H9 (cell line): ENCODE data around the gene OR52K1. TPM values are rescaled to one million over a fixed set of nuclear protein-coding genes. Genes with fewer than 3 reads are reported as not detected.

Experiments used
- DNase-seq: peaks from one replicate; pipeline ENCODE4 v3.0.0-alpha.2; 2017
- H2AFZ ChIP-seq: one replicate; pipeline ENCODE4 v1.6.1; 2013; ENCODE audit warnings: mild to moderate bottlenecking, low read length, control low read depth, moderate library complexity
- H2AK5ac ChIP-seq: 2 replicates; pipeline ENCODE4 v1.6.1; 2013; ENCODE audit warnings: low read length, control low read depth, mixed read lengths; ENCODE audit not compliant: insufficient read length
- H2BK120ac ChIP-seq: one replicate; pipeline ENCODE4 v1.6.1; 2013; ENCODE audit warnings: low read depth, mild to moderate bottlenecking, low read length, control low read depth, inconsistent platforms; ENCODE audit not compliant: poor library complexity, severe bottlenecking
- H2BK12ac ChIP-seq: 2 replicates; pipeline ENCODE4 v1.6.1; 2013; ENCODE audit warnings: low read length, control low read depth, mixed read lengths, low read depth; ENCODE audit not compliant: insufficient read length
- H2BK15ac ChIP-seq: 2 replicates; pipeline ENCODE4 v1.6.1; 2013; ENCODE audit warnings: low read depth, low read length, control low read depth
- H2BK20ac ChIP-seq: one replicate; pipeline ENCODE4 v1.6.1; 2013; ENCODE audit warnings: low read depth, mild to moderate bottlenecking, low read length, control low read depth, inconsistent platforms; ENCODE audit not compliant: poor library complexity, severe bottlenecking
- H2BK5ac ChIP-seq: 2 replicates; pipeline ENCODE4 v1.6.1; 2013; ENCODE audit warnings: low read length, control low read depth, mixed read lengths; ENCODE audit not compliant: insufficient read length
- H3K14ac ChIP-seq: 2 replicates; pipeline ENCODE4 v1.6.1; 2013; ENCODE audit warnings: low read length, control low read depth; ENCODE audit not compliant: insufficient read depth
- H3K18ac ChIP-seq: 2 replicates; pipeline ENCODE4 v1.6.1; 2013; ENCODE audit warnings: low read depth, mild to moderate bottlenecking, mixed read lengths, low read length, control low read depth; ENCODE audit not compliant: insufficient read length
- H3K23ac ChIP-seq: 2 replicates; pipeline ENCODE4 v1.6.1; 2013; ENCODE audit warnings: low read length, control low read depth, mixed read lengths, low read depth; ENCODE audit not compliant: insufficient read length
- H3K23me2 ChIP-seq: 2 replicates; pipeline ENCODE4 v1.6.1; 2013; ENCODE audit warnings: low read depth, mild to moderate bottlenecking, mixed read lengths, low read length, control low read depth; ENCODE audit not compliant: insufficient read length, poor library complexity, severe bottlenecking
- H3K27ac ChIP-seq: 2 replicates; pipeline ENCODE4 v1.5.1; 2013; ENCODE audit warnings: low read length, control low read depth, mixed read lengths, low read depth; ENCODE audit not compliant: insufficient read length
- H3K27me3 ChIP-seq: 2 replicates; pipeline ENCODE4 v1.6.1; 2013; ENCODE audit warnings: low read length, control low read depth, inconsistent platforms; ENCODE audit not compliant: insufficient read depth
- H3K4ac ChIP-seq: 2 replicates; pipeline ENCODE4 v1.6.1; 2013; ENCODE audit warnings: low read depth, mild to moderate bottlenecking, control low read depth, inconsistent platforms, low read length, moderate library complexity
- H3K4me1 ChIP-seq: 2 replicates; pipeline ENCODE4 v1.6.1; 2013; ENCODE audit warnings: low read length, control low read depth, inconsistent platforms; ENCODE audit not compliant: insufficient read depth
- H3K4me2 ChIP-seq: 2 replicates; pipeline ENCODE4 v1.6.1; 2013; ENCODE audit warnings: low read length, control low read depth, mixed read lengths; ENCODE audit not compliant: insufficient read length, insufficient read depth
- H3K56ac ChIP-seq: 2 replicates; pipeline ENCODE4 v1.6.1; 2013; ENCODE audit warnings: low read depth, mild to moderate bottlenecking, mixed read lengths, low read length, control low read depth; ENCODE audit not compliant: insufficient read length
- H3K79me1 ChIP-seq: 2 replicates; pipeline ENCODE4 v1.6.1; 2013; ENCODE audit warnings: low read depth, mild to moderate bottlenecking, moderate library complexity, low read length, control low read depth, inconsistent platforms; ENCODE audit not compliant: insufficient read depth, poor library complexity, severe bottlenecking
- H3K79me2 ChIP-seq: 2 replicates; pipeline ENCODE4 v1.6.1; 2013; ENCODE audit warnings: low read length, control low read depth, inconsistent platforms; ENCODE audit not compliant: insufficient read depth
- H3K9ac ChIP-seq: 2 replicates; pipeline ENCODE4 v1.6.1; 2013; ENCODE audit warnings: low read length, control low read depth, mixed read lengths; ENCODE audit not compliant: insufficient read length; ENCODE audit errors: extremely low read depth
- H3K9me3 ChIP-seq: one replicate; pipeline ENCODE4 v1.6.1; 2013; ENCODE audit warnings: low read depth, low read length, inconsistent platforms; ENCODE audit not compliant: control insufficient read depth
- H3T11ph ChIP-seq: one replicate; pipeline ENCODE4 v1.6.1; 2013; ENCODE audit warnings: mild to moderate bottlenecking, low read length, control low read depth, inconsistent platforms
- H4K20me1 ChIP-seq: one replicate; pipeline ENCODE4 v1.6.1; 2013; ENCODE audit not compliant: control insufficient read depth, insufficient read length, insufficient read depth
- H4K5ac ChIP-seq: 2 replicates; pipeline ENCODE4 v1.6.1; 2013; ENCODE audit warnings: low read depth, mild to moderate bottlenecking, mixed read lengths, low read length, control low read depth; ENCODE audit not compliant: insufficient read length
- H4K8ac ChIP-seq: replicated peaks from 2 replicates; pipeline ENCODE4 v1.6.1; 2013; ENCODE audit warnings: low read length, control low read depth, mixed read lengths, low read depth; ENCODE audit not compliant: insufficient read length
- H4K91ac ChIP-seq: 2 replicates; pipeline ENCODE4 v1.6.1; 2013; ENCODE audit warnings: low read depth, mild to moderate bottlenecking, moderate library complexity, mixed read lengths, low read length, control low read depth; ENCODE audit not compliant: insufficient read length
- H3K27ac Mint-ChIP-seq, 3 experiments: 2 replicates in 2 of 3; 3 replicates in 1 of 3; pipeline ENCODE4 v1.8.0; 2020 to 2021; ENCODE audit warnings: mixed read lengths in 3 of 3, mild to moderate bottlenecking in 1 of 3, moderate library complexity in 1 of 3
- H3K27me3 Mint-ChIP-seq: 2 replicates; pipeline ENCODE4 v1.8.0; 2021; ENCODE audit warnings: low read depth, mild to moderate bottlenecking, moderate library complexity, mixed read lengths
- H3K36me3 Mint-ChIP-seq, 3 experiments: 2 replicates in 2 of 3; 3 replicates in 1 of 3; pipeline ENCODE4 v1.8.0; 2020 to 2021; ENCODE audit warnings: low read depth in 3 of 3, mixed read lengths in 3 of 3; ENCODE audit not compliant: insufficient read depth in 1 of 3
- H3K4me1 Mint-ChIP-seq, 2 experiments: 2 replicates each; pipeline ENCODE4 v1.8.0; 2020; ENCODE audit warnings: mixed read lengths in 2 of 2
- H3K4me3 Mint-ChIP-seq, 2 experiments: 2 replicates in 1 of 2; 3 replicates in 1 of 2; pipeline ENCODE4 v1.8.0; 2020 to 2021; ENCODE audit warnings: mild to moderate bottlenecking in 2 of 2, mixed read lengths in 2 of 2, moderate library complexity in 1 of 2
- H3K9me3 Mint-ChIP-seq, 2 experiments: 2 replicates in 1 of 2; 3 replicates in 1 of 2; pipeline ENCODE4 v1.8.0; 2020; ENCODE audit warnings: mild to moderate bottlenecking in 2 of 2, mixed read lengths in 2 of 2, moderate library complexity in 1 of 2
- WGBS: extraction: QIAGEN DNeasy Blood & Tissue Kit; methylation state at CpG from one replicate; pipeline ENCODE4 v1.1.7; 2013; ENCODE audit warnings: missing lambda C conversion rate, low lambda C conversion rate, mixed read lengths; ENCODE audit not compliant: insufficient read length; ENCODE audit errors: extremely low coverage; 5-methylcytosine and 5-hydroxymethylcytosine counted together
- total RNA-seq: library from RNA; stranded (reverse); gene quantifications from 2 replicates; pipeline ENCODE4 v1.2.1, GENCODE V29; 2021
- TF ChIP-seq, protein P1 (sequence below): fragments of 200-600 bp; sonication (generic); conservative IDR thresholded peaks from 3 replicates; pipeline ENCODE4 v1.8.0; 2021; ENCODE audit warnings: antibody characterized with exemption, mild to moderate bottlenecking

Gene OR52K1
- total RNA-seq, 1 experiment from 2014 or later = not detected

DNA sequence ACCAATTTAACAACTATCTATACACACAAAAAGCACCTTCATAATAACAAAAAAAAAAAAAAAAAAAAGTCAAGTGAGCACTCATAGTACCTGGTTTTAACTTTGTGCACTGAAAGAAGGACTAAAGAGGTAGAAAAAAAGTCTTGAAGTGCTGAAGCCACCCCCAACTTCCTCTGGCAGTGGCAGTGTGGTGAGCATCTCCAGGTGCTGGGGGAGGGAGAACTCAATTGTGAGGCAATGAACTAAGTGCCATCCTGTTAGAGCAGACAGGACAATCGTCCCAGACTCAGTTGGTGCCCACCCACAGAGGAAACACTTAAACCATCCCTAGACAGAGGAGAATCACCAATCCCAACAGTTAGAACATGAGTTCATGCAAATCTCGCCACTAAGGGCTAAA is 39.9 kb downstream of the OR52K1 start:
- H3K9ac ChIP-seq = no peak overlapping the region
- H3K4me3 Mint-ChIP-seq = no peak overlapping the region
- H3K27me3 Mint-ChIP-seq = peaks cover 2% of the 10 kb centered on the region
- H2BK15ac ChIP-seq = no peak overlapping the region
- no peaks in the 10 kb centered on the region for H3K79me1 ChIP-seq
- H2BK5ac ChIP-seq = no peak overlapping the region
- H3K23ac ChIP-seq = no peak overlapping the region
- no peak overlapping the region for H3K27ac ChIP-seq
- no peak overlapping the region for H3K18ac ChIP-seq
- H2AFZ ChIP-seq = no peak overlapping the region
- H2BK12ac ChIP-seq = no peak overlapping the region
- no peak overlapping the region for H3K4ac ChIP-seq
- H3K23me2 ChIP-seq = no peaks in the 10 kb centered on the region
- H4K5ac ChIP-seq = no peak overlapping the region
- H2BK20ac ChIP-seq = no peak overlapping the region
- no peaks in the 10 kb centered on the region for H3K9me3 ChIP-seq
- no peaks in the 10 kb centered on the region; a peak in 1 of 7 replicates for H3K36me3 Mint-ChIP-seq
- no peak overlapping the region for H4K8ac ChIP-seq
- TF ChIP-seq, protein P1, sequence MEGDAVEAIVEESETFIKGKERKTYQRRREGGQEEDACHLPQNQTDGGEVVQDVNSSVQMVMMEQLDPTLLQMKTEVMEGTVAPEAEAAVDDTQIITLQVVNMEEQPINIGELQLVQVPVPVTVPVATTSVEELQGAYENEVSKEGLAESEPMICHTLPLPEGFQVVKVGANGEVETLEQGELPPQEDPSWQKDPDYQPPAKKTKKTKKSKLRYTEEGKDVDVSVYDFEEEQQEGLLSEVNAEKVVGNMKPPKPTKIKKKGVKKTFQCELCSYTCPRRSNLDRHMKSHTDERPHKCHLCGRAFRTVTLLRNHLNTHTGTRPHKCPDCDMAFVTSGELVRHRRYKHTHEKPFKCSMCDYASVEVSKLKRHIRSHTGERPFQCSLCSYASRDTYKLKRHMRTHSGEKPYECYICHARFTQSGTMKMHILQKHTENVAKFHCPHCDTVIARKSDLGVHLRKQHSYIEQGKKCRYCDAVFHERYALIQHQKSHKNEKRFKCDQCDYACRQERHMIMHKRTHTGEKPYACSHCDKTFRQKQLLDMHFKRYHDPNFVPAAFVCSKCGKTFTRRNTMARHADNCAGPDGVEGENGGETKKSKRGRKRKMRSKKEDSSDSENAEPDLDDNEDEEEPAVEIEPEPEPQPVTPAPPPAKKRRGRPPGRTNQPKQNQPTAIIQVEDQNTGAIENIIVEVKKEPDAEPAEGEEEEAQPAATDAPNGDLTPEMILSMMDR = no peak
- no peak overlapping the region for H2AK5ac ChIP-seq
- H4K91ac ChIP-seq = no peak overlapping the region
- H3K4me2 ChIP-seq = no peak overlapping the region
- H3K9me3 Mint-ChIP-seq = no peaks in the 10 kb centered on the region
- no peak overlapping the region for H3T11ph ChIP-seq
- no peak overlapping the region for H3K14ac ChIP-seq
- no CpG with 5 or more reads among the region's 2 CpGs for WGBS
- H3K79me2 ChIP-seq = no peaks in the 10 kb centered on the region
- H3K4me1 Mint-ChIP-seq = no peaks in the 10 kb centered on the region
- no peak overlapping the region for H3K27ac Mint-ChIP-seq
- no peaks in the 10 kb centered on the region for H4K20me1 ChIP-seq
- no peaks in the 10 kb centered on the region for H3K27me3 ChIP-seq
- DNase-seq = no peak
- H2BK120ac ChIP-seq = no peak overlapping the region
- H3K4me1 ChIP-seq = peaks cover 3% of the 10 kb centered on the region; the same call in 1 of the 2 replicates
- no peak overlapping the region for H3K56ac ChIP-seq
